GM10266 (cell line): ENCODE data around the gene FGGY.
"Not testable (repeated sequence)": the region's sequence is repeated elsewhere in the genome, so short reads cannot be mapped to it uniquely, and the experiment has no call there.

Experiments used
- DNase-seq: peaks from one replicate; pipeline ENCODE4 v3.0.0; 2012; ENCODE audit errors: extremely low spot score
- CTCF ChIP-seq: IDR thresholded peaks from 2 replicates; pipeline ENCODE4 v1.5.1; 2012; ENCODE audit warnings: mild to moderate bottlenecking, low read depth; ENCODE audit not compliant: control insufficient read depth, insufficient read depth; ENCODE audit errors: missing control alignments

FGGY gene

GRCh38 chr1:59640851-59641250, 344.0 kb downstream of the FGGY start:
- DNase-seq: no peak
- no peak for TF ChIP-seq CTCF

GRCh38 chr1:59641836-59642235, 344.9 kb downstream of the FGGY start:
- TF ChIP-seq CTCF: no peak

GRCh38 chr1:59643526-59643925, 346.6 kb downstream of the FGGY start:
- TF ChIP-seq CTCF: no peak
- no peak for DNase-seq

More at GRCh38 chr1:59641836-59642235, 344.9 kb downstream of the FGGY start:
- DNase-seq: no peak

GRCh38 chr1:59645893-59646292, 349.0 kb downstream of the FGGY start:
- no peak for TF ChIP-seq CTCF
- DNase-seq: no peak

- DNase-seq: not testable (repeated sequence)
These were observed 356.5 kb downstream of the FGGY start for GRCh38 chr1:59653142-59653958.

GRCh38 chr1:59653968-59654367, 357.1 kb downstream of the FGGY start:
- no peak for TF ChIP-seq CTCF
- DNase-seq: no peak

- DNase-seq: no peak
- no peak for TF ChIP-seq CTCF
These were observed 361.1 kb downstream of the FGGY start for GRCh38 chr1:59657873-59658465.
